Lower leg skin (tissue), 3 donors: ENCODE measurements around the gene PPP2R5C.

Experiments used
- CTCF ChIP-seq, 3 donors: fragments of 450-650 bp; IDR thresholded peaks; one replicate each; pipeline ENCODE4 v1.5.1; 2016; ENCODE audit warnings: antibody characterized with exemption in 3 of 3, mild to moderate bottlenecking in 3 of 3, moderate library complexity in 2 of 3
- POLR2A ChIP-seq, 2 donors: fragments of 450-650 bp; IDR thresholded peaks; one replicate each; pipeline ENCODE4 v1.6.1; 2016 to 2017; ENCODE audit warnings: antibody characterized with exemption in 2 of 2, mild to moderate bottlenecking in 1 of 2, moderate library complexity in 1 of 2

GRCh38 chr14:101760138-101761011 lies 1.1 kb upstream of the PPP2R5C start:
- TF ChIP-seq CTCF (IDR thresholded peaks at IDR 0.05) (no peak), POLR2A (IDR thresholded peaks at IDR 0.05) (no peak)
